Thoracic aorta (tissue), 2 donors: ENCODE measurements around the gene EHMT1. TPM values are rescaled to one million over a fixed set of nuclear protein-coding genes. Genes with fewer than 3 reads are reported as not detected.
A peak's percentile ranks its signal among the peaks of the same experiment; 100 is the strongest.

Experiments used
- ATAC-seq: fragments of 150-250 bp; one replicate; pipeline ENCODE4 v1.8.0; 2017; ENCODE audit warnings: low read depth; ENCODE audit not compliant: insufficient number of reproducible peaks, low FRiP score
- DNase-seq: peaks from one replicate; pipeline ENCODE4 v3.0.0-alpha.2; 2020; ENCODE audit warnings: low spot score
- H3K27ac ChIP-seq, 2 donors: fragments of 200-600 bp; sonication (generic); 1 replicate in 1 of 2; 2 replicates in 1 of 2; pipeline ENCODE4 v1.5.1; 2016; ENCODE audit warnings: mild to moderate bottlenecking in 2 of 2, moderate library complexity in 2 of 2
- H3K27me3 ChIP-seq: fragments of 200-600 bp; sonication (generic); replicated peaks from 2 replicates; pipeline ENCODE4 v1.6.0; 2016; ENCODE audit warnings: mild to moderate bottlenecking; ENCODE audit not compliant: insufficient read depth
- H3K36me3 ChIP-seq: fragments of 200-600 bp; sonication (generic); one replicate; pipeline ENCODE4 v1.5.1; 2016
- H3K4me1 ChIP-seq, 2 donors: fragments of 200-600 bp; sonication (generic); 1 replicate in 1 of 2; 2 replicates in 1 of 2; pipeline versions ENCODE4 v1.5.1 to v1.6.0; 2016; ENCODE audit warnings: low read depth in 2 of 2, mild to moderate bottlenecking in 1 of 2; ENCODE audit not compliant: control insufficient read depth in 1 of 2
- H3K4me3 ChIP-seq: fragments of 200-600 bp; sonication (generic); 2 replicates; pipeline ENCODE4 v1.5.1; 2016; ENCODE audit warnings: mild to moderate bottlenecking
- H3K9me3 ChIP-seq: fragments of 200-600 bp; sonication (generic); 2 replicates; pipeline ENCODE4 v1.5.1; 2016
- total RNA-seq, 2 donors: library from RNA; depleted of rRNA; stranded (reverse); fragments of >200 nt; gene quantifications; one replicate each; pipeline versions ENCODE4 v1.1.0 to v1.2.3, GENCODE V29; 2016
- TF ChIP-seq, protein P1 (sequence below): fragments of 200-600 bp; sonication (generic); IDR thresholded peaks from one replicate; pipeline ENCODE4 v1.5.1; 2019; ENCODE audit warnings: antibody characterized with exemption

The EHMT1 gene
- total RNA-seq, 2 donors from 2014 or later = 67.6 to 150 TPM

DNA sequence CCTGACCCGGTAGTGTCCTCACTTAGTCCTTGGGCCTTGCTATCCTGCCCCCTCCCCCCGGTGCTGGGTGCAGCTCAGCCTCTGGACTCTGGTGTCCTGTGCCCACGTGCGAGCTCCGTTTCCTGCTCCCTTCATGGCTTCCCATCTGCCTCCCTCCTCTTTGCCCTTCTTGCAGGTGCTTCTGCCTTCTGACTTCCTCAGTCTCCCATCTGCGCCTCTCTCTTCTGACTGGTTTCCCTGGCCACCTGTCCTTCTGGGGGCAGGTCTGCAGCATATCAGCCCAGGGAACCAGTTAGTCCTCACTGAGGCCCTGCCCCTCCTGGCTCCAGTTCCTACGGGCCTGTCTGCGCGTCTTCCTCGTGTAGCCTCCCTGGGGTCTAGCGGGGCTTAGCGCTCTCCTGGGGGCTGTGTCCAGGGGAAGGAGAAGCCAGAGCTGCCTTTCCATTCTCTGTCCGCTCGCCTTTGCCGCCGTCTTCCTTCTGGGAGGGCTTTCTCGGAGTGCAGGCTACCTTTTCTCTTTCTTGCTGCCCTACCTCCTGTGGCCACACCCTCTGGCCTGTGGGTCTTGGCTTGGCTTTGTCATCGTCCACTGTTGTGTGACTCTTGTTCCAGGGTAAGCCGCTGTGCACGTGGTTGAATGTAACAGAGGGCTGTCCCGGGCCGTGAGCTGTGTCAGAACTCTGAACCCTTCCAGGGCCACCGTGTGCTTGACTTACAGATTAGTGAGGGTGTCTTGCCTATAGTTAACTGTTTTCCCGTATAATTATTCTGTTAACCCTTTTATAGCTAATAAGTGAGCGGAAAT lies 51.8 kb downstream of the EHMT1 start:
- H3K27me3 ChIP-seq = no peaks in the 10 kb centered on the region
- H3K4me1 ChIP-seq = peaks cover 5 to 40% of the 10 kb centered on the region in 2 donors
- H3K9me3 ChIP-seq = no peaks in the 10 kb centered on the region
- no peak overlapping the region for H3K4me3 ChIP-seq
- ATAC-seq (no peak), DNase-seq (peak; percentile 15)
- H3K27ac ChIP-seq = no peak overlapping the region
- TF ChIP-seq, protein P1, sequence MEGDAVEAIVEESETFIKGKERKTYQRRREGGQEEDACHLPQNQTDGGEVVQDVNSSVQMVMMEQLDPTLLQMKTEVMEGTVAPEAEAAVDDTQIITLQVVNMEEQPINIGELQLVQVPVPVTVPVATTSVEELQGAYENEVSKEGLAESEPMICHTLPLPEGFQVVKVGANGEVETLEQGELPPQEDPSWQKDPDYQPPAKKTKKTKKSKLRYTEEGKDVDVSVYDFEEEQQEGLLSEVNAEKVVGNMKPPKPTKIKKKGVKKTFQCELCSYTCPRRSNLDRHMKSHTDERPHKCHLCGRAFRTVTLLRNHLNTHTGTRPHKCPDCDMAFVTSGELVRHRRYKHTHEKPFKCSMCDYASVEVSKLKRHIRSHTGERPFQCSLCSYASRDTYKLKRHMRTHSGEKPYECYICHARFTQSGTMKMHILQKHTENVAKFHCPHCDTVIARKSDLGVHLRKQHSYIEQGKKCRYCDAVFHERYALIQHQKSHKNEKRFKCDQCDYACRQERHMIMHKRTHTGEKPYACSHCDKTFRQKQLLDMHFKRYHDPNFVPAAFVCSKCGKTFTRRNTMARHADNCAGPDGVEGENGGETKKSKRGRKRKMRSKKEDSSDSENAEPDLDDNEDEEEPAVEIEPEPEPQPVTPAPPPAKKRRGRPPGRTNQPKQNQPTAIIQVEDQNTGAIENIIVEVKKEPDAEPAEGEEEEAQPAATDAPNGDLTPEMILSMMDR = no peak
- H3K36me3 ChIP-seq = no peaks in the 10 kb centered on the region

DNA sequence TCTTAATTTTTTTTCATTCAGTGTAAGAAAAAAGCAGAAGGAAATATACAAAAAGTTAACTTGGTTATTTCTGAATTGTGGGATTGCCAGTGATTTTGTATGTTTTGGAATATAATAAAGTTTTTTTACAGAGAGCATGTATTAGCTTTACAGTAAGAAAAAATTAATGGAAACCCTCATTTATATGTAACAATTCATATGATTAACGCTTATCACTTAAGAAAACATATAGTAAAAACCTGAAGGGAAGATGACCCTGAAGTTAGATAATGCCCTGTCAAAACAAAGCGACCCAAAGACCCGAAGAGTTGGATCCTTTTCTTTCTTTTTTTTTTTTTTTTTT lies 52.4 kb downstream of the EHMT1 start:
- no peak for ATAC-seq
- Histone ChIP-seq H3K4me1 (peaks cover 5 to 34% of the 10 kb centered on the region in 2 donors), H3K9me3 (no peaks in the 10 kb centered on the region), H3K4me3 (no peak overlapping the region), H3K27ac (no peak overlapping the region), H3K27me3 (no peaks in the 10 kb centered on the region), H3K36me3 (no peaks in the 10 kb centered on the region)
- TF ChIP-seq, protein P1 = no peak
- DNase-seq = no peak

DNA sequence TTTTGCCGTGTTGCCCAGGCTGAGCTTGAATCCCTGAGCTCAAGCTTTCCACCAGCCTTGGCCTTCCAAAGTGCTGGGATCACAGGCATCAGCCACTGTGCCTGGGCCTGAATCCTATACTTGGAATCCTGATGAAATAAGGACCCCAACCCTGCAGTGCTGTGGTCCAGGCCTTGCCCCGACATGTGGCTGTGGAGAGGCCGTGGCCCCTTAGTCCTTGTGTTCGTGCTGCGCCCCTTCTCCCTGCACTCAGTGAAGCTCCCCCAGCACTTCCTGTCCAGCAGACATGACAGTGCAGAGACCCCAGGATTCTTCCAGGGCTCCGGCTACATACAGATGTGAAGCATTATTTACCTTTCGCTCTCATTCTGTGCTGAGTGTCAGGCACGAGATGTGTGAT lies 52.9 kb downstream of the EHMT1 start:
- no peaks in the 10 kb centered on the region for H3K9me3 ChIP-seq
- peaks cover 5 to 30% of the 10 kb centered on the region in 2 donors for H3K4me1 ChIP-seq
- no peaks in the 10 kb centered on the region for H3K36me3 ChIP-seq
- ATAC-seq (no peak), DNase-seq (no peak)
- TF ChIP-seq, protein P1 = no peak
- no peak overlapping the region for H3K27ac ChIP-seq
- no peak overlapping the region for H3K4me3 ChIP-seq
- H3K27me3 ChIP-seq = no peaks in the 10 kb centered on the region

DNA sequence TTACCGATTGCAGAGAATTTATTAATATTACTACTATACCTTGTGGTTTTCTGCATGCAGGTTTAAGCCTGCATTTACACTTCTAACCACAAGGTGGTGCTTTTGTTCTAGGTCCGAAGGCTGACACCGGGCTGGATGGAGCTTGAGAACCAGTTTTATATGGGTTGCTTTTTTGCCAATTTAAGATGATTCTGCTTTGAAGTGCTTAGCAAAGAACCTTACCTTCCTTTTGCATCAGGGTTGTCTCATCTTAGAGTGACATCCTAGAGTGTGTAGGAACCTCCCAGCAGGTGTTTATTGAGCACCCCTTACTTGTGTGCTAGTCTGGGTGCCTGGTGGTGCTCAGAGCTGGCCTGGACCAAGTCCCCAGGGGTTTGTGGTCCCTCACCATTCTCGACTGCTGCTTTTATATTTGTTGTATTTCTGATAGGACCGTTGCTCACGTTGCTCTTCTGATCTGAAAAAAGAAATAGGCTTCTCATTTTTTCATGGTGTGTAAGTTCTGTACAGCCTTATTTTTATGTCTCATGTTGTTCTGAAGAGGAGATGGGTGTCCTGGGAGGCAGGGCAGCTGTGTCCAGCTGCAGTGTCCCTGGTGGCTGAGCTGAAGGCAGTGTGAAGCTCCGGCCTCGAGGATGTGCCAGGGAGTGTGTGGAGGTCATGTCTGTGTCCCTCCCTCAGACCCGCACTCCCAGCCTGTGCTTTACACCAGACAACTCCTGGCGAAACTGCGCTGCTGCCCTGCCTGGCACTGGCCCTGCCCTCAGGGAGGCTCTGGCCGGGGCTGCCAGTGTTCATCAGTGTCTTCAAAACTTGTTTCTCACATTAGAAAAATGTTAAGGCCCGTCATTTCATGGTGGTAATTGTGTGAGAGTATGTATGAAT lies 54.3 kb downstream of the EHMT1 start:
- DNase-seq (no peak), ATAC-seq (no peak)
- Histone ChIP-seq H3K9me3 (no peaks in the 10 kb centered on the region), H3K27ac (no peak overlapping the region), H3K27me3 (no peaks in the 10 kb centered on the region), H3K4me3 (no peak overlapping the region), H3K36me3 (no peaks in the 10 kb centered on the region), H3K4me1 (peaks cover 5 to 30% of the 10 kb centered on the region in 2 donors)
- TF ChIP-seq, protein P1 = peak; percentile 84

DNA sequence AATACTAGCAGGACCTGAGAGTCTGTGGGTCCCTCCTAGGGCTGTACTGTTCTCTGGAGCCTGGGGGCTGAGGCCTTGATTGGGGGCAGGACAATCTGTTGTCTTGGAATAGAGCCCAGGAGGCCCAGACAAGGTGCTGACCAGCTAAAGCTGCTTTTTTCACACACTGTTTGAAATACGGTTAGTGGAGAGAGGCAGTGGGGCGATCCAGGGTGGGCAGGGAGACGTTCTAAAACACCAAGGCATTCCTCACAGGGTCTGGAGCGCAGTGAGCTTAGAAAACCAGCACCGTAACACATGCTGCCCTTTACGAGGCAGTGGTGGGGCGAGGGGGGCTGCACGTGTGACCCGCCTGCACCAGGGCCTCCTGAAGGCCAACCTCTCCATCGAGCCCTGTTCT lies 55.1 kb downstream of the EHMT1 start:
- Histone ChIP-seq H3K36me3 (no peaks in the 10 kb centered on the region), H3K4me1 (peaks cover 5 to 30% of the 10 kb centered on the region in 2 donors), H3K9me3 (no peaks in the 10 kb centered on the region), H3K27ac (no peak overlapping the region), H3K27me3 (no peaks in the 10 kb centered on the region), H3K4me3 (no peak overlapping the region)
- DNase-seq (no peak), ATAC-seq (no peak)
- TF ChIP-seq, protein P1 = no peak
